HL-60 (cell line): ENCODE results near the gene DNAI7.

Experiments used
- TF ChIP-seq, protein P1 (sequence below): IDR thresholded peaks from one replicate; pipeline ENCODE4 v1.5.1; 2011; ENCODE audit warnings: low read length, control low read depth, inconsistent platforms; ENCODE audit not compliant: insufficient read depth
- TF ChIP-seq, protein P2 (sequence below): IDR thresholded peaks from 2 replicates; pipeline ENCODE4 v1.6.1; 2012; ENCODE audit warnings: low read depth; ENCODE audit not compliant: insufficient replicate concordance

DNA sequence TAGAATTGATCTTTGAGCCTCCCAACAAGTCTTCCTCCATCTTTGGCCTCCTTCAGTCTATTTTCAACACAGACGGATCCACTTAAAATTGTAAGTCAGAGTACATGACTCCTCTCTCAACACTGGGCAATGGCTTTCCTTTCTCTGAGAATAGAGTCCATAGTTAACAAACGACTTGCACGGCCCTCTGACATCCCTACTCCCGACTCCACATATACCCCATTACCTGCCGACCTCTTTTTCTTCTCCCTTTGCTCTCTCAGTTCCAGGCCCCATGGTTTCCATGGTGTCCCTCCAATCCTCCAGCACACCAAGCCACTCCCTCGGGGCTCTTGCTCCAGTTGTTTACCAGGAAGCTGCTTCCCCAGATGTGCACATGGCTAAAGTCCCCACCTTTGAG, 84.7 kb downstream of the DNAI7 start:
- TF ChIP-seq, protein P1, sequence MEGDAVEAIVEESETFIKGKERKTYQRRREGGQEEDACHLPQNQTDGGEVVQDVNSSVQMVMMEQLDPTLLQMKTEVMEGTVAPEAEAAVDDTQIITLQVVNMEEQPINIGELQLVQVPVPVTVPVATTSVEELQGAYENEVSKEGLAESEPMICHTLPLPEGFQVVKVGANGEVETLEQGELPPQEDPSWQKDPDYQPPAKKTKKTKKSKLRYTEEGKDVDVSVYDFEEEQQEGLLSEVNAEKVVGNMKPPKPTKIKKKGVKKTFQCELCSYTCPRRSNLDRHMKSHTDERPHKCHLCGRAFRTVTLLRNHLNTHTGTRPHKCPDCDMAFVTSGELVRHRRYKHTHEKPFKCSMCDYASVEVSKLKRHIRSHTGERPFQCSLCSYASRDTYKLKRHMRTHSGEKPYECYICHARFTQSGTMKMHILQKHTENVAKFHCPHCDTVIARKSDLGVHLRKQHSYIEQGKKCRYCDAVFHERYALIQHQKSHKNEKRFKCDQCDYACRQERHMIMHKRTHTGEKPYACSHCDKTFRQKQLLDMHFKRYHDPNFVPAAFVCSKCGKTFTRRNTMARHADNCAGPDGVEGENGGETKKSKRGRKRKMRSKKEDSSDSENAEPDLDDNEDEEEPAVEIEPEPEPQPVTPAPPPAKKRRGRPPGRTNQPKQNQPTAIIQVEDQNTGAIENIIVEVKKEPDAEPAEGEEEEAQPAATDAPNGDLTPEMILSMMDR = no peak
- TF ChIP-seq, protein P2, sequence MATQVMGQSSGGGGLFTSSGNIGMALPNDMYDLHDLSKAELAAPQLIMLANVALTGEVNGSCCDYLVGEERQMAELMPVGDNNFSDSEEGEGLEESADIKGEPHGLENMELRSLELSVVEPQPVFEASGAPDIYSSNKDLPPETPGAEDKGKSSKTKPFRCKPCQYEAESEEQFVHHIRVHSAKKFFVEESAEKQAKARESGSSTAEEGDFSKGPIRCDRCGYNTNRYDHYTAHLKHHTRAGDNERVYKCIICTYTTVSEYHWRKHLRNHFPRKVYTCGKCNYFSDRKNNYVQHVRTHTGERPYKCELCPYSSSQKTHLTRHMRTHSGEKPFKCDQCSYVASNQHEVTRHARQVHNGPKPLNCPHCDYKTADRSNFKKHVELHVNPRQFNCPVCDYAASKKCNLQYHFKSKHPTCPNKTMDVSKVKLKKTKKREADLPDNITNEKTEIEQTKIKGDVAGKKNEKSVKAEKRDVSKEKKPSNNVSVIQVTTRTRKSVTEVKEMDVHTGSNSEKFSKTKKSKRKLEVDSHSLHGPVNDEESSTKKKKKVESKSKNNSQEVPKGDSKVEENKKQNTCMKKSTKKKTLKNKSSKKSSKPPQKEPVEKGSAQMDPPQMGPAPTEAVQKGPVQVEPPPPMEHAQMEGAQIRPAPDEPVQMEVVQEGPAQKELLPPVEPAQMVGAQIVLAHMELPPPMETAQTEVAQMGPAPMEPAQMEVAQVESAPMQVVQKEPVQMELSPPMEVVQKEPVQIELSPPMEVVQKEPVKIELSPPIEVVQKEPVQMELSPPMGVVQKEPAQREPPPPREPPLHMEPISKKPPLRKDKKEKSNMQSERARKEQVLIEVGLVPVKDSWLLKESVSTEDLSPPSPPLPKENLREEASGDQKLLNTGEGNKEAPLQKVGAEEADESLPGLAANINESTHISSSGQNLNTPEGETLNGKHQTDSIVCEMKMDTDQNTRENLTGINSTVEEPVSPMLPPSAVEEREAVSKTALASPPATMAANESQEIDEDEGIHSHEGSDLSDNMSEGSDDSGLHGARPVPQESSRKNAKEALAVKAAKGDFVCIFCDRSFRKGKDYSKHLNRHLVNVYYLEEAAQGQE = no peak
